22Rv1 (cell line): ENCODE measurements around the gene STXBP6.

Experiments used
- CTCF ChIP-seq: fragments of 450-650 bp; IDR thresholded peaks from 2 replicates; pipeline ENCODE4 v1.5.1; 2017; ENCODE audit warnings: mild to moderate bottlenecking
- ZFX ChIP-seq: fragments of 450-650 bp; IDR thresholded peaks from 2 replicates; pipeline ENCODE4 v1.6.1; 2017; ENCODE audit warnings: antibody characterized with exemption, borderline replicate concordance

GRCh38 chr14:24873551-24873950, 176.4 kb downstream of the STXBP6 start:
- no peak for TF ChIP-seq CTCF
- TF ChIP-seq ZFX, result no peak
